Prostate gland (tissue), 2 donors: ENCODE measurements around the gene CHD3. TPM values are rescaled to one million over a fixed set of nuclear protein-coding genes. Genes with fewer than 3 reads are reported as not detected.
A peak's percentile ranks its signal among the peaks of the same experiment; 100 is the strongest.

Source experiments
- DNase-seq: peaks from one replicate; pipeline ENCODE4 v3.0.0-alpha.2; 2019; ENCODE audit warnings: low spot score
- H3K27ac ChIP-seq, 2 donors: fragments of 200-600 bp; sonication (generic); 2 replicates each; pipeline ENCODE4 v1.5.1; 2017 to 2019
- H3K27me3 ChIP-seq: fragments of 200-600 bp; sonication (generic); replicated peaks from 2 replicates; pipeline ENCODE4 v1.5.1; 2019; ENCODE audit not compliant: insufficient read depth
- H3K36me3 ChIP-seq, 2 donors: fragments of 200-600 bp; sonication (generic); 1 replicate in 1 of 2; 2 replicates in 1 of 2; pipeline versions ENCODE4 v1.5.1 to v1.8.1; 2017 to 2019
- H3K4me1 ChIP-seq: fragments of 200-600 bp; sonication (generic); replicated peaks from 2 replicates; pipeline ENCODE4 v1.5.1; 2019
- H3K4me3 ChIP-seq, 2 donors: fragments of 200-600 bp; sonication (generic); 2 replicates each; pipeline ENCODE4 v1.5.1; 2017 to 2019
- H3K9me3 ChIP-seq: fragments of 200-600 bp; sonication (generic); 2 replicates; pipeline ENCODE4 v1.5.1; 2017
- POLR2A ChIP-seq: fragments of 450-650 bp; IDR thresholded peaks from one replicate; pipeline ENCODE4 v1.6.1; 2016; ENCODE audit warnings: antibody characterized with exemption, mild to moderate bottlenecking
- POLR2AphosphoS5 ChIP-seq: sonication (generic); formaldehyde crosslinking; IDR thresholded peaks from one replicate; pipeline ENCODE4 v1.6.1; 2017; ENCODE audit warnings: antibody characterized with exemption
- WGBS: methylation state at CpG from one replicate; pipeline ENCODE4 v1.1.5; 2018; 5-methylcytosine and 5-hydroxymethylcytosine counted together
- intact Hi-C: fragments of 100-400 bp; cut with DNase I; formaldehyde crosslinking; loops from one replicate; pipeline ENCODE4 v1.14.2; 2022
- total RNA-seq, 2 donors: library from RNA; depleted of rRNA; stranded (reverse); fragments of >200 nt; gene quantifications; one replicate each; pipeline ENCODE4 v1.1.0, GENCODE V29; 2016
- TF ChIP-seq, protein P1 (sequence below), 4 experiments: fragments of 200-600 bp in 2 of 4; fragments of 450-650 bp in 2 of 4; sonication (generic) in 2 of 4; IDR thresholded peaks; 1 replicate in 3 of 4; 2 replicates in 1 of 4; pipeline ENCODE4 v1.5.1; 2016 to 2019; ENCODE audit warnings: antibody characterized with exemption in 4 of 4, mild to moderate bottlenecking in 2 of 4, moderate library complexity in 2 of 4

Gene CHD3
- total RNA-seq, 2 donors from 2014 or later, result 166 to 196 TPM

DNA sequence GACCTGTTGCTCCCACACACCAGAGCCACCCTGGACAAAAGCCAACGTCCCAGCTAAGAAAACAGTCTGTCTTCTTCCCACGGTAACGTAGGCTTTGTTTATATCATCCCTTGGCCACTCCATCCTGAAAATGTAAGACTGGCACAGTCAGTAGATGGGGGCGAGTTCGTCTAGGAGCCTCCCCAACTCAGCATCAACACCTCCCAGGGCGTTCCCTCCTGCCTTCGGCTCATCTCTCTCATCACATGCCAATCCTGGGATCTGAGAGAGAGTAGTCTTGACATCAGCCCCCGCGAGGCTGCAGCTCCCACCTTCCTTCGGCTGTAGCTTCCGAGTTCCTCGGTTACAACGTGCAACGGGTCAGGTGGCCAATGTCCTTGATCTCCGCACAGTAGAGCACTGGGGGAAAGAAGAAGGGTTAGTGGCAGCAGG is 26.6 kb downstream of the CHD3 start:
- Histone ChIP-seq H3K9me3 (no peaks in the 10 kb centered on the region), H3K27me3 (no peaks in the 10 kb centered on the region), H3K4me3 (peak overlapping the region; percentile 47 to 51), H3K36me3 (peaks cover 2 to 10% of the 10 kb centered on the region in 2 donors), H3K4me1 (peaks cover 7% of the 10 kb centered on the region), H3K27ac (peak overlapping the region; percentile 90 to 95)
- peak; percentile 59 for DNase-seq
- TF ChIP-seq POLR2A (no peak), POLR2AphosphoS5 (no peak)
- TF ChIP-seq, protein P1, sequence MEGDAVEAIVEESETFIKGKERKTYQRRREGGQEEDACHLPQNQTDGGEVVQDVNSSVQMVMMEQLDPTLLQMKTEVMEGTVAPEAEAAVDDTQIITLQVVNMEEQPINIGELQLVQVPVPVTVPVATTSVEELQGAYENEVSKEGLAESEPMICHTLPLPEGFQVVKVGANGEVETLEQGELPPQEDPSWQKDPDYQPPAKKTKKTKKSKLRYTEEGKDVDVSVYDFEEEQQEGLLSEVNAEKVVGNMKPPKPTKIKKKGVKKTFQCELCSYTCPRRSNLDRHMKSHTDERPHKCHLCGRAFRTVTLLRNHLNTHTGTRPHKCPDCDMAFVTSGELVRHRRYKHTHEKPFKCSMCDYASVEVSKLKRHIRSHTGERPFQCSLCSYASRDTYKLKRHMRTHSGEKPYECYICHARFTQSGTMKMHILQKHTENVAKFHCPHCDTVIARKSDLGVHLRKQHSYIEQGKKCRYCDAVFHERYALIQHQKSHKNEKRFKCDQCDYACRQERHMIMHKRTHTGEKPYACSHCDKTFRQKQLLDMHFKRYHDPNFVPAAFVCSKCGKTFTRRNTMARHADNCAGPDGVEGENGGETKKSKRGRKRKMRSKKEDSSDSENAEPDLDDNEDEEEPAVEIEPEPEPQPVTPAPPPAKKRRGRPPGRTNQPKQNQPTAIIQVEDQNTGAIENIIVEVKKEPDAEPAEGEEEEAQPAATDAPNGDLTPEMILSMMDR (IDR thresholded peaks at IDR 0.05), result no peak
- WGBS, result 2% methylated on average over 15 of the region's 15 CpGs
- intact Hi-C loops, result no loop called here

DNA sequence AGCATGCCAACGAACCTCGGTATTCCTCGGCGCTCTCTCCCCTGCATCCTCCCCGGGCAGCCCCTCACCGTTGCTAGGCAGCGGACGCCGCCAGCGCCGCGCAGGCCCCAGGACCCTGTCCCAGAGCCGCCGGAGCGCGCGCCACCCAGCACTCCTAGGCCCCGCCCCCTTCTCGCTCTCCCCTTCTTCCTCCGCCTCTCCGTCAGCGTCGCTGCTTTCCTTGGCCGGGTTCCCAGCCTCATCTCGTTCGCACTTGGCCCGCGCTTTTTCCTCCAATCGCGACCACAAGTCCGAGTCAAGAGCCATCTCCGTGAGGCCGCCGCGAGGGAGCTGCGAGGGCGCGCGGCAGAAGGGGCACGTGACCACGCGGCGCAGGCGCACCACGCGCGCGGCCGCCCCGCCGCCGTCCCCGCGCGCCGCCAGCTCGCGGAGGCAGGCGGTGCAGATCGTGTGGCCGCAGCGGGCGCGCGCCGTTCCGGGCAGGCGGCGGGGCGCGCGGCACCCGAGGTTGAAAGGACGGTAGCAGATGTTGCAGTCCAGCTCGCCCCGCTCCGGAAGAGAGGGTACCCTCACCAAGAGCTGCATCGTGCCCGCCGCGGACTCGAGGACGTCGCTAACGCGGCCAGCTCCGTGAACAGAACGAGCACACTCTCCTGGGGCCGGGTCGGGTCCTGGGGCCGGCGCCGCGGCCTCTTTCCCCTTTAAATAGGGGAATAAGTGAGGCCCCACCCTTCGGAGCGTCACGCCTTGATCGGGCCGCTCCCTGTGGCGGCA is 27.2 kb downstream of the CHD3 start, which contains the start of gene RNF227:
Gene RNF227, minus strand, starts transcription at position 679 of the 774 bp plus-strand sequence. Its CDS starts 94 bp downstream, at position 585.
- Histone ChIP-seq H3K27me3 (no peaks in the 10 kb centered on the region), H3K4me1 (peaks cover 7% of the 10 kb centered on the region), H3K27ac (peak within 1 kb of the TSS; percentile 90 to 95), H3K4me3 (peak within 1 kb of the TSS; percentile 47 to 51), H3K9me3 (no peaks in the 10 kb centered on the region), H3K36me3 (peaks cover 0 to 4% of the 10 kb centered on the region in 2 donors)
- intact Hi-C loops, result no loop called here
- TF ChIP-seq, protein P1 (IDR thresholded peaks at IDR 0.05), result peak in 2 of 4 experiments; percentile 23 to 26
- peak; percentile 77 for TF ChIP-seq POLR2AphosphoS5
- peak; percentile 36 for TF ChIP-seq POLR2A
- peak; percentile 91 for DNase-seq
- WGBS, result 2% methylated on average over 85 of the region's 100 CpGs

DNA sequence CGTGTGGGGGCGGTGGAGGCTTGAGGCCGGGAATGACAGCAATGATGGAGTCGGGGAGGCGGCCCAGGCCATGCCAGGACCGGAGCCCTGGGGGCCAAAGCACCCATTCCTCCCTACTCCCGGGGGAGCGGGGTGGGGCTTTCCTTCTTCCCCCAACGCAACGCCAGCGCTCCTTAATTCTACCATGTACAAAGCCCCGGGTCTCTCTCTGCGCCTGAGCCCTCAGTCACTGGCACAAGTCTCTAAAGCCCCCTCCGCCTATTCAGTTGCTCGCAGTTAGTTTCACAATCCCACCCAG is 27.7 kb downstream of the CHD3 start:
- TF ChIP-seq POLR2AphosphoS5, result no peak
- TF ChIP-seq POLR2A, result no peak
- TF ChIP-seq, protein P1 (IDR thresholded peaks at IDR 0.05), result no peak
- Histone ChIP-seq H3K27ac (peak overlapping the region; percentile 90 to 95), H3K36me3 (no peaks in the 10 kb centered on the region), H3K4me1 (peaks cover 7% of the 10 kb centered on the region), H3K9me3 (no peaks in the 10 kb centered on the region), H3K4me3 (peak overlapping the region; percentile 47 to 51), H3K27me3 (no peaks in the 10 kb centered on the region)
- 29% methylated on average over 15 of the region's 15 CpGs for WGBS
- no peak for DNase-seq
- intact Hi-C loops, result no loop called here

DNA sequence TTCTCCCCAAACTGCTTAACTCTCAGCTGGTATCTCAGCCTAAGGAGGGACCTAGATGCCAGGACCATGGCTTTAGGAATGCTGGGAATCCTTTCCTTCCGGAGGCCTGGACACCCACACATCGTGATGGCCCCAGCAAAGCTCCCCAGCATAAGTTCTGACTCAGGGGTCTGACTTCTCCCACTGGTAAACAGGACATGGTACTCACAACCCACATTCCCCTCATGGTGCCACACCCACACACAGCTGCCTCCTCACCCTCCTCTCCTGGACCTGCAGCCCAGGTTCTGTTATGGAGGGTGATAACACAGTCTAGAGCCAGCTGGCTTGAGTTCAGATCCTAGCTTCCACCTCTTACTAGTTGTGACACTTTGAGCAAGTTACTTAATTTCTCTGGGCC is 28.2 kb downstream of the CHD3 start:
- DNase-seq, result no peak
- intact Hi-C loops, result no loop called here
- no peaks in the 10 kb centered on the region for H3K36me3 ChIP-seq
- TF ChIP-seq, protein P1 (IDR thresholded peaks at IDR 0.05), result no peak
- TF ChIP-seq POLR2AphosphoS5 (no peak), POLR2A (no peak)
- WGBS, result 77% methylated on average over 2 of the region's 2 CpGs
- H3K27ac ChIP-seq, result peak overlapping the region; percentile 90 to 95
- no peaks in the 10 kb centered on the region for H3K27me3 ChIP-seq
- peaks cover 7% of the 10 kb centered on the region for H3K4me1 ChIP-seq
- H3K9me3 ChIP-seq, result no peaks in the 10 kb centered on the region
- H3K4me3 ChIP-seq, result no peak overlapping the region
